Activated CD4-positive, alpha-beta T cell treated with anti-CD3 and anti-CD28 coated beads, Interleukin-2, amount 10 ng/mL, durations not matched to agents 24 days and 14 days (primary cell): Measurements from ENCODE around the gene THUMPD2. TPM values are rescaled to one million over a fixed set of nuclear protein-coding genes. Genes with fewer than 3 reads are reported as not detected.
"Not testable (repeated sequence)": the region's sequence is repeated elsewhere in the genome, so short reads cannot be mapped to it uniquely, and the experiment has no call there.

Experiments
- DNase-seq: peaks from one replicate; pipeline ENCODE4 v3.0.0; 2022
- H3K27ac Mint-ChIP-seq: one replicate; pipeline ENCODE4 v1.8.0; 2022; ENCODE audit warnings: mild to moderate bottlenecking, mixed read lengths
- H3K27me3 Mint-ChIP-seq: one replicate; pipeline ENCODE4 v1.8.0; 2022; ENCODE audit warnings: mixed read lengths
- H3K36me3 Mint-ChIP-seq: one replicate; pipeline ENCODE4 v1.8.0; 2022; ENCODE audit warnings: low read depth, mild to moderate bottlenecking, mixed read lengths
- H3K4me1 Mint-ChIP-seq: one replicate; pipeline ENCODE4 v1.8.0; 2021; ENCODE audit warnings: mixed read lengths
- H3K4me3 Mint-ChIP-seq: one replicate; pipeline ENCODE4 v1.8.0; 2022; ENCODE audit warnings: mild to moderate bottlenecking, moderate library complexity, mixed read lengths
- H3K9me3 Mint-ChIP-seq: one replicate; pipeline ENCODE4 v1.8.0; 2021; ENCODE audit warnings: mixed read lengths
- intact Hi-C: fragments of 100-400 bp; cut with micrococcal nuclease; formaldehyde crosslinking; loops from one replicate; pipeline ENCODE4 v1.15.1; 2023
- total RNA-seq: library from RNA; stranded (reverse); gene quantifications from 2 replicates; pipeline ENCODE4 v1.2.3, GENCODE V29; 2022

The THUMPD2 gene
- total RNA-seq, 1 donor from 2014 or later: 19.2 TPM

DNA sequence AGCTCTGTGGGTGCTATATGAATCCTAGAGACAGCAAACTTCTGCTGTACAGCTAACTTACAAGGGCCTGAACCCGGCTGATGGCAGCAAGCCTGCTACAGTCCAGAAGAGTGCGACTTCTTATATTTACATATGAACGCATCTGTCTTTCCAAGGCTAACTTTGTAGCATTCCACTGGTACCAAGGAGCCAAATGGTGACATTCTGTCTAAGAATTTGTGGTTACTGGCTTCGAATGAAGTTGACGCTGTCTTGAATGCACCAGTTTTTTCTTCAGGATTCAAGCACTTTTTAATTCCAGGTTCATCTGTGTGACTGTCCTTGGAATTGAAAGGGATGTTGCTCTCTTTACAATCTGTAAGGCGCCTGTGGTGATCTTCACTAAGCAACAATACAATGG is 42.4 kb downstream of the THUMPD2 start:
- intact Hi-C loops: no loop called here
- H3K36me3 Mint-ChIP-seq: peaks cover 52% of the 10 kb centered on the region
- no peak overlapping the region for H3K27ac Mint-ChIP-seq
- no peaks in the 10 kb centered on the region for H3K27me3 Mint-ChIP-seq
- DNase-seq: no peak
- H3K4me3 Mint-ChIP-seq: no peak overlapping the region
- H3K9me3 Mint-ChIP-seq: no peaks in the 10 kb centered on the region
- peaks cover 24% of the 10 kb centered on the region for H3K4me1 Mint-ChIP-seq

DNA sequence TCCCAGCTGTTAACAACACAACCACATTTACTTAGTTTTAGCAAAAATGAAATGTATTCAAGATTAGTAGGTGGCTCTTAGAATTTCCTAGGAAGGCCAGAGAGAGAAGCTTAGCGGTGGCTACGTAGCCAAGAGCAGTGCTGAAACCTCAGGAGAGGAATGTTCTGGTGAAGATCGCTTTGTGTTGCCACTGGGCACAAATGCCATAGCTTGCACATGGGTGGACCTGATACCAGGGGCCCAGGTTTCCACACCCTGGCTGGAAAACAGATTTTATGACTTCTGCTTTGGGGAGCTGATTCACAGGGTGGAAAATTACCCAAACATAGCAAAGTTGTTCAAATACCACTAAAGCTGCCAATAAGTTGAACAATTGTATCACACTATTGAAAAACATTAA is 43.4 kb downstream of the THUMPD2 start:
- intact Hi-C loops: no loop called here
- Mint-ChIP-seq H3K27ac (no peak overlapping the region), H3K9me3 (no peaks in the 10 kb centered on the region), H3K4me3 (no peak overlapping the region), H3K27me3 (no peaks in the 10 kb centered on the region), H3K36me3 (peaks cover 45% of the 10 kb centered on the region), H3K4me1 (peaks cover 24% of the 10 kb centered on the region)
- DNase-seq: no peak

GRCh38 chr2:39734445-39734844 is 44.6 kb downstream of the THUMPD2 start:
- intact Hi-C loops: loop anchor here (5.0 kb wide), 1 partner anchor 222 kb away; no protein-coding TSS in a partner anchor
- no peak overlapping the region for H3K27ac Mint-ChIP-seq
- peaks cover 23% of the 10 kb centered on the region for H3K4me1 Mint-ChIP-seq
- DNase-seq: no peak
- no peaks in the 10 kb centered on the region for H3K9me3 Mint-ChIP-seq
- no peak overlapping the region for H3K4me3 Mint-ChIP-seq
- no peaks in the 10 kb centered on the region for H3K27me3 Mint-ChIP-seq
- H3K36me3 Mint-ChIP-seq: peaks cover 44% of the 10 kb centered on the region

DNA sequence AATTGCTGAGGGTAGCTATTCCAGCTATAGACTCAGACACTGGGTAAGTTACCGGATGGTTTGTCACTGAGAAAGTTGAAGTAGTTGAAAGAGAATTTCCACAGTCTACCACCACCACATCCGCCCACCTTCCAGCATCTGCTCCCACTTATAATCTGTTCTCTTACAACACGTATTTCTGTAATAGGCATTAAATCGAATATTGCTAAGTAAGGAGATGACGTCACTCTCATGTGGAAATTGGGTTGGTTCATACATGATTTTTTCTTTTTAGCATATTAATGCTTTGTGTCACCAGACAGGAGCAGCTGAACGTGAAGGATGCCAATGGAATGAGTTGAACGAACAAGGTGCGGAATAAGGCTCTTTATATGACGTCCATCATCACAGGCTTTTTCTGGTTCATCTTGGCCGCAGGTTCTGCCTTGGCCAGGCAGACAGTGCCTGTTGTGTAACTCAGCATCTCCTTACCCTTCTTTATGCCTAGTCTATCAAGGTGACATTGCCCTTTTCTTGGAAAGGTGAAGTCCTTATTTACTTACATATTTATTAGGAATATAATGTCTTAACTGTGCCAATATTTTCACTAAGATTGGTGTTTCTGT is 45.9 kb downstream of the THUMPD2 start:
- Mint-ChIP-seq H3K9me3 (no peaks in the 10 kb centered on the region), H3K27me3 (no peaks in the 10 kb centered on the region), H3K4me1 (peaks cover 21% of the 10 kb centered on the region), H3K4me3 (no peak overlapping the region), H3K36me3 (peaks cover 38% of the 10 kb centered on the region), H3K27ac (no peak overlapping the region)
- no peak for DNase-seq
- intact Hi-C loops: loop anchor here (5.0 kb wide), 1 partner anchor 221 kb away; no protein-coding TSS in a partner anchor

DNA sequence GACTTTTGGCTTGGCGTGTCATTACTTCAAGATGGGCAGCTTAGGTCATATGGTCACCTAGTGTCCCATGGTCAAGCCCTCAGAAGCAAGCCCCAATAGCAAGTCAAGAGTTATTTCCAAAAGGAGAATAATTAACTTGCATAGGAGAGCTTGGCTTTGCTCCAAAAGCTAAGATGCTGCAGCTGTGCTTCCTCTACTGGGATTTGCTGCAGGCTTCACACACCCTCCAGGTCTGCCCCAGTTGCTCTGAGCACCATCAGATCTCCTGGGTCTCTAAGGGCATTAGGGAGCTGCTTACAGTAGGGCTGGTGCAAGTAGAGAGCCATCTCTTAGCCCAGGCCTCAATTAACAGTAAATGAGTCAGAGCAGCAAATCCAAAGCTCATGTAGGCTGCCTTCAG is 46.6 kb downstream of the THUMPD2 start:
- no peaks in the 10 kb centered on the region for H3K27me3 Mint-ChIP-seq
- intact Hi-C loops: loop anchor here (5.0 kb wide), 1 partner anchor 220 kb away; no protein-coding TSS in a partner anchor

GRCh38 chr2:39731546-39731945 is 47.5 kb downstream of the THUMPD2 start:
- intact Hi-C loops: loop anchor here (2.0 to 5.0 kb wide), 2 partner anchors 219 to 353 kb away; no protein-coding TSS in a partner anchor
- Mint-ChIP-seq H3K36me3 (peaks cover 29% of the 10 kb centered on the region), H3K27ac (no peak overlapping the region), H3K9me3 (no peaks in the 10 kb centered on the region), H3K4me3 (no peak overlapping the region), H3K27me3 (no peaks in the 10 kb centered on the region), H3K4me1 (peaks cover 13% of the 10 kb centered on the region)
- DNase-seq: no peak

More for the DNA sequence above, 46.6 kb downstream of the THUMPD2 start:
- H3K4me1 Mint-ChIP-seq: peaks cover 17% of the 10 kb centered on the region
- H3K4me3 Mint-ChIP-seq: no peak overlapping the region
- no peak overlapping the region for H3K27ac Mint-ChIP-seq
- no peak for DNase-seq
- no peaks in the 10 kb centered on the region for H3K9me3 Mint-ChIP-seq
- peaks cover 33% of the 10 kb centered on the region for H3K36me3 Mint-ChIP-seq

- Mint-ChIP-seq H3K4me1 (peaks cover 16% of the 10 kb centered on the region), H3K4me3 (no peak overlapping the region), H3K36me3 (peaks cover 23% of the 10 kb centered on the region), H3K27ac (no peak overlapping the region), H3K27me3 (peaks cover 2% of the 10 kb centered on the region), H3K9me3 (no peaks in the 10 kb centered on the region)
- intact Hi-C loops: loop anchor here (2.0 to 5.0 kb wide), 2 partner anchors 218 to 352 kb away; no protein-coding TSS in a partner anchor
- DNase-seq: no peak
Measured at GRCh38 chr2:39730685-39731302, 48.3 kb downstream of the THUMPD2 start.

DNA sequence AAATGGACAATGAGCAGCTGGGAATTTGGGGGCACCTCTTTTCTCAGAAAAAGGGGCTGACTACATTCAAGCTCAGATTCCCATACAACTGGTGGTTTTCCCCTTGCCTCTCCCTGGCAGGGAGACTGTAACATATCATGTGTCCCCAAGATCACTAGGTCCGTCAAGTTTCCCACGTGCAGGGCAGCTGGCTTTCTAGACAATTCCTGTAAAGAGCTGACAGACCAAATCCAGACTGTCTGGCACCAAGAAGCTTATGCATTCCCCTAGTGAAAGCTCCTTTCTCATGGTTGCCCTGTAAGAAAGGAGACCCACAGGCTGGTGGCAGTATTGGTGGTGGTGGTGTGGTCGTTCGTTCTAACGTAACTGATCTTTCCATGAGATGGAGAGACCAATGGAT is 48.8 kb downstream of the THUMPD2 start:
- Mint-ChIP-seq H3K9me3 (no peaks in the 10 kb centered on the region), H3K36me3 (peaks cover 18% of the 10 kb centered on the region), H3K27ac (no peak overlapping the region), H3K4me1 (peaks cover 16% of the 10 kb centered on the region), H3K4me3 (no peak overlapping the region), H3K27me3 (peaks cover 2% of the 10 kb centered on the region)
- DNase-seq: no peak
- intact Hi-C loops: loop anchor here (2.0 to 5.0 kb wide), 2 partner anchors 218 to 351 kb away; no protein-coding TSS in a partner anchor

DNA sequence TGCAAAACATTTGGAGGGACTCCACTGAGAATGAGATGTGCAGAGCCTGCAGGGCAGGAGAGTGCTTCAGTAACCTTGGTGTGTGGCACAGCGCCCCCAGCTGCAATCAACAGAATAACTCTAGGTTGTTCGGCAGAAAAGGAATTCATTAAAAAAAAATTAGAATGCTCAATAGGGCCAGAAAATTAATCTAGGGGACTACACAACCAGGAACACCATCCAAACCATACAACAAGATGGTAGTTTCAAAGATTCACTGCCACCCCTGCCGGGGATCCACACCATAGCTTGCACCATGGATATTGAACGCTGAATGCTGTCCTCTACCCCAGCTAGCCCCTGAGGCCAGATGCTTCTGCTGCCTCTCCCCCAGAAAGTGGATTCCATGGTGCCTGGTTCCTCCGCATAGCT is 50.1 kb downstream of the THUMPD2 start:
- Mint-ChIP-seq H3K4me3 (no peak overlapping the region), H3K9me3 (no peaks in the 10 kb centered on the region), H3K36me3 (peaks cover 6% of the 10 kb centered on the region), H3K4me1 (peaks cover 10% of the 10 kb centered on the region), H3K27me3 (peaks cover 2% of the 10 kb centered on the region), H3K27ac (no peak overlapping the region)
- peak; percentile 70 for DNase-seq
- intact Hi-C loops: loop anchor here (10.0 kb wide), 1 partner anchor 484 kb away; the partner anchor contains the start of gene CDKL4

- not testable (repeated sequence) for DNase-seq, H3K4me3 Mint-ChIP-seq, H3K4me1 Mint-ChIP-seq, H3K27me3 Mint-ChIP-seq, H3K9me3 Mint-ChIP-seq, H3K27ac Mint-ChIP-seq, H3K36me3 Mint-ChIP-seq
- intact Hi-C loops: loop anchor here (10.0 kb wide), 1 partner anchor 483 kb away; the partner anchor contains the start of gene CDKL4
Measured at GRCh38 chr2:39728085-39728484, 51.0 kb downstream of the THUMPD2 start.

GRCh38 chr2:39725401-39725800 is 53.7 kb downstream of the THUMPD2 start:
- no peak overlapping the region for H3K4me3 Mint-ChIP-seq
- H3K36me3 Mint-ChIP-seq: peaks cover 3% of the 10 kb centered on the region
- intact Hi-C loops: loop anchor here (10.0 kb wide), 1 partner anchor 481 kb away; the partner anchor contains the start of gene CDKL4
- H3K9me3 Mint-ChIP-seq: no peaks in the 10 kb centered on the region
- peaks cover 8% of the 10 kb centered on the region for H3K4me1 Mint-ChIP-seq
- DNase-seq: no peak
- no peak overlapping the region for H3K27ac Mint-ChIP-seq
- peaks cover 12% of the 10 kb centered on the region for H3K27me3 Mint-ChIP-seq

DNA sequence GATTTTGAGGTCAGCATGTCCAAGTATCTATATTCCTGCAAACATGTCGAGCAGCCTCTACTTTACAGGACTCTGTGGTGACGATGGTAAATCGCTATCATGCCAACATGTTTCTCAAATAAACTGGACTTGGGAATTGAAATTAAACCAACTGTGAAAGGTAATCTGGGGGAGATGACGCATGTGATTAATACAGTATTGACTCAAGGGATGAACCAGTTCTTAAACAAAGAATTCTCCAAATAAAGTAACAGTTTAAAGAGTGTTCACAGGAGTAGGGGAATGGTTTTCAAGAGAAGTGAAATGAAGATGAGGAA is 54.3 kb downstream of the THUMPD2 start:
- peaks cover 8% of the 10 kb centered on the region for H3K4me1 Mint-ChIP-seq
- H3K9me3 Mint-ChIP-seq: no peaks in the 10 kb centered on the region
- H3K27me3 Mint-ChIP-seq: peaks cover 13% of the 10 kb centered on the region
- H3K36me3 Mint-ChIP-seq: peaks cover 2% of the 10 kb centered on the region
- no peak overlapping the region for H3K4me3 Mint-ChIP-seq
- no peak for DNase-seq
- H3K27ac Mint-ChIP-seq: no peak overlapping the region
- intact Hi-C loops: loop anchor here (10.0 kb wide), 1 partner anchor 480 kb away; the partner anchor contains the start of gene CDKL4

- Mint-ChIP-seq H3K4me3 (no peak overlapping the region), H3K27ac (no peak overlapping the region), H3K27me3 (peaks cover 13% of the 10 kb centered on the region), H3K4me1 (peaks cover 8% of the 10 kb centered on the region), H3K9me3 (no peaks in the 10 kb centered on the region), H3K36me3 (peaks cover 2% of the 10 kb centered on the region)
- peak; percentile 44 for DNase-seq
- intact Hi-C loops: loop anchor here (10.0 kb wide), 1 partner anchor 479 kb away; the partner anchor contains the start of gene CDKL4
Measured at GRCh38 chr2:39723946-39724827, 54.9 kb downstream of the THUMPD2 start.
